HFFc6 (cell line): Measurements from ENCODE around the gene SLC9C2. TPM values are rescaled to one million over a fixed set of nuclear protein-coding genes. Genes with fewer than 3 reads are reported as not detected.

Experiments used
- DNase-seq: peaks from one replicate; pipeline ENCODE4 v3.0.0-alpha.2; 2018
- H3K27ac Mint-ChIP-seq: 2 replicates; pipeline ENCODE4 v1.8.0; 2020; ENCODE audit warnings: mild to moderate bottlenecking, mixed read lengths
- H3K27me3 Mint-ChIP-seq: 2 replicates; pipeline ENCODE4 v1.8.0; 2021; ENCODE audit warnings: mild to moderate bottlenecking, moderate library complexity, mixed read lengths; ENCODE audit not compliant: insufficient read depth
- H3K36me3 Mint-ChIP-seq: 2 replicates; pipeline ENCODE4 v1.8.0; 2021; ENCODE audit warnings: low read depth, mixed read lengths
- H3K4me1 Mint-ChIP-seq: 2 replicates; pipeline ENCODE4 v1.8.0; 2020; ENCODE audit warnings: low read depth, mixed read lengths
- H3K4me3 Mint-ChIP-seq: 2 replicates; pipeline ENCODE4 v1.8.0; 2020; ENCODE audit warnings: mild to moderate bottlenecking, moderate library complexity, mixed read lengths
- H3K9me3 Mint-ChIP-seq: 2 replicates; pipeline ENCODE4 v1.8.0; 2020; ENCODE audit warnings: mild to moderate bottlenecking, mixed read lengths
- total RNA-seq, 6 experiments: library from RNA; stranded (reverse); fragmentation: NEBNext Ultra II Directional; extraction: Animal tissue kit (Norgen Biotek cat#: 25700); gene quantifications; 2 replicates in 1 of 6; 3 replicates in 5 of 6; pipeline ENCODE4 v1.2.3, GENCODE V29; 2021
- TF ChIP-seq, protein P1 (sequence below): fragments of 200-600 bp; sonication (generic); IDR thresholded peaks from 2 replicates; pipeline ENCODE4 v1.5.0; 2021; ENCODE audit warnings: antibody characterized with exemption, mild to moderate bottlenecking

Gene SLC9C2
- total RNA-seq, 6 experiments from 2014 or later = not detected

GRCh38 chr1:173479649-173480048 is 123.2 kb downstream of the SLC9C2 start:
- Mint-ChIP-seq H3K27ac (peak overlapping the region; percentile 64), H3K4me1 (peaks cover 53% of the 10 kb centered on the region), H3K27me3 (peaks cover 5% of the 10 kb centered on the region)

GRCh38 chr1:173478094-173478674 is 124.7 kb downstream of the SLC9C2 start:
- Mint-ChIP-seq H3K4me1 (peaks cover 63% of the 10 kb centered on the region), H3K27ac (peak overlapping the region; percentile 78), H3K9me3 (no peaks in the 10 kb centered on the region), H3K4me3 (peak overlapping the region; percentile 93), H3K36me3 (peaks cover 45% of the 10 kb centered on the region), H3K27me3 (peaks cover 5% of the 10 kb centered on the region)
- TF ChIP-seq, protein P1, sequence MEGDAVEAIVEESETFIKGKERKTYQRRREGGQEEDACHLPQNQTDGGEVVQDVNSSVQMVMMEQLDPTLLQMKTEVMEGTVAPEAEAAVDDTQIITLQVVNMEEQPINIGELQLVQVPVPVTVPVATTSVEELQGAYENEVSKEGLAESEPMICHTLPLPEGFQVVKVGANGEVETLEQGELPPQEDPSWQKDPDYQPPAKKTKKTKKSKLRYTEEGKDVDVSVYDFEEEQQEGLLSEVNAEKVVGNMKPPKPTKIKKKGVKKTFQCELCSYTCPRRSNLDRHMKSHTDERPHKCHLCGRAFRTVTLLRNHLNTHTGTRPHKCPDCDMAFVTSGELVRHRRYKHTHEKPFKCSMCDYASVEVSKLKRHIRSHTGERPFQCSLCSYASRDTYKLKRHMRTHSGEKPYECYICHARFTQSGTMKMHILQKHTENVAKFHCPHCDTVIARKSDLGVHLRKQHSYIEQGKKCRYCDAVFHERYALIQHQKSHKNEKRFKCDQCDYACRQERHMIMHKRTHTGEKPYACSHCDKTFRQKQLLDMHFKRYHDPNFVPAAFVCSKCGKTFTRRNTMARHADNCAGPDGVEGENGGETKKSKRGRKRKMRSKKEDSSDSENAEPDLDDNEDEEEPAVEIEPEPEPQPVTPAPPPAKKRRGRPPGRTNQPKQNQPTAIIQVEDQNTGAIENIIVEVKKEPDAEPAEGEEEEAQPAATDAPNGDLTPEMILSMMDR = no peak
- DNase-seq = peak; percentile 63

More at GRCh38 chr1:173479649-173480048, 123.2 kb downstream of the SLC9C2 start:
- no peak for DNase-seq
- TF ChIP-seq, protein P1 = no peak
- no peaks in the 10 kb centered on the region for H3K9me3 Mint-ChIP-seq
- peaks cover 48% of the 10 kb centered on the region for H3K36me3 Mint-ChIP-seq
- peak overlapping the region; percentile 93 for H3K4me3 Mint-ChIP-seq

- TF ChIP-seq, protein P1 = 0 out of 2 replicates have a peak, but pooled peaks have one; percentile 8
- no peaks in the 10 kb centered on the region for H3K9me3 Mint-ChIP-seq
- H3K27ac Mint-ChIP-seq = peak within 1 kb of the TSS; percentile 98
- DNase-seq = no peak
- H3K4me3 Mint-ChIP-seq = peak within 1 kb of the TSS; percentile 93
- H3K36me3 Mint-ChIP-seq = peaks cover 41% of the 10 kb centered on the region
- peaks cover 5% of the 10 kb centered on the region for H3K27me3 Mint-ChIP-seq
- peaks cover 66% of the 10 kb centered on the region for H3K4me1 Mint-ChIP-seq
These were observed 125.4 kb downstream of the SLC9C2 start, which contains the start of gene PRDX6 for GRCh38 chr1:173477286-173478093. Gene PRDX6 (plus strand): TSS chr1:173477335. CDS start chr1:173477398, 63 bp downstream.

DNA sequence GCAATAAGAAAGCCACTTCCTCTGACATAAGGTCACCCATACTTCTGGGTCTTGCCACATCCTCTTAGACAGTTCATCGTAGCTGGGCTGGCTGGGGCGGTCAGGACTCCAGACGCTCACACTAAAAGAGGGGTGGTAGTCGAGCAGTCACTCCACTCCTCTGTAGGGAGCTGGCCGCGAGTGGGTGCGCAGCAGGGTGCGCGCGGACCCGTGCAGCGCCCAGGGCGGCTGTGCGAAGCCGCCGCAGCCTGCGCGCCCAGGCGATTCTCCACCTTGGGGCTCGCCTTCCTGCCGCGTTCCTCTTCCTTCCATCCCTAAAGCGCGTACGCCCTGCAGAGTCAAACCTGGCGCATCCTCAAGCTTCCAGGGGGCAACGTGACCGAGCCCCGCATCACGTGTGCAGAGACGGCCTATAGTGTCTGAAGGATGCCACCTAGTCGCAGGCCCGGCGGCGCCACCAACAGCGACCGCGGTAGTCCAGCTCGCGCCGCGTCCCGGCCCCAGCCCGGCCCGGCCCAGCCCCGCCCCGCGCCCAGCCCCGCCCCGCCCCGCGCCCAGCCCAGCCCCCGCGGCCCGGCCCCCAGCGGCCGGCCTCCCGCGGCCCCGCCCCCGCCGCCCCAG is 126.1 kb downstream of the SLC9C2 start:
- H3K27ac Mint-ChIP-seq = peak overlapping the region; percentile 98
- H3K4me1 Mint-ChIP-seq = peaks cover 59% of the 10 kb centered on the region
- peaks cover 5% of the 10 kb centered on the region for H3K27me3 Mint-ChIP-seq
- TF ChIP-seq, protein P1 = no peak
- peaks cover 38% of the 10 kb centered on the region for H3K36me3 Mint-ChIP-seq
- peak overlapping the region; percentile 93 for H3K4me3 Mint-ChIP-seq
- H3K9me3 Mint-ChIP-seq = peaks cover 5% of the 10 kb centered on the region
- peak; percentile 93 for DNase-seq

DNA sequence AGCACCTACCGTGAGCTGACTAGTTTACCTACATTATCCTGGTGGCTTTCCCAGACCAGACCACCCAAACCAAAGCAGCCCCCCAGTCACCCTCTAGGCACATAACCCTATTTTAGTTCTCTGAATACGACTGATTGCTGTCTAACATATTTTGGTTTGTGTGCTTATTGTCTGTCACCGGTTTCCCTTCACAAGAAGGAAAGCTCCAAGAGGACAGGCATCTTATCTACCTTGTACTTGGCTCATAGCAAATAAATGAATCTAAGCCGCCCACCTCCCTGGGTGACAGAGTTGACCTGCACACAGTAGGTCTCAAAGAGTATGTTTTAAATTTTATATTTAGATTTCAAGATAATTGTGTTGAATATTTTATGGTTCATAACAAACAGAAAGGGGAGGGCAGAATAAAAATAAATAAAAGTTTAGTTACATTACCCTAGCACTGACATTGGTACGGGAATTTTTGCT is 126.6 kb downstream of the SLC9C2 start:
- H3K36me3 Mint-ChIP-seq = peaks cover 38% of the 10 kb centered on the region
- H3K27ac Mint-ChIP-seq = peak overlapping the region; percentile 98
- H3K4me3 Mint-ChIP-seq = peak overlapping the region; percentile 85
- H3K9me3 Mint-ChIP-seq = peaks cover 9% of the 10 kb centered on the region
- peaks cover 5% of the 10 kb centered on the region for H3K27me3 Mint-ChIP-seq
- no peak for DNase-seq
- H3K4me1 Mint-ChIP-seq = peaks cover 53% of the 10 kb centered on the region
- TF ChIP-seq, protein P1 = no peak
